MG63 (cell line): ENCODE data around the gene TRIM58. TPM values are rescaled to one million over a fixed set of nuclear protein-coding genes. Genes with fewer than 3 reads are reported as not detected.

ENCODE experiments used
- DNase-seq: peaks from one replicate; pipeline ENCODE4 v3.0.0-alpha.2; 2020
- H3K27me3 ChIP-seq: fragments of 250-450 bp; sonication (Bioruptor Pico); 2 replicates; pipeline ENCODE4 v1.5.1; 2020; ENCODE audit warnings: mild to moderate bottlenecking, moderate library complexity
- H3K36me3 ChIP-seq: fragments of 250-450 bp; sonication (Bioruptor Pico); 2 replicates; pipeline ENCODE4 v1.5.1; 2020; ENCODE audit warnings: mild to moderate bottlenecking, moderate library complexity
- H3K4me3 ChIP-seq: fragments of 250-450 bp; sonication (Bioruptor Pico); 2 replicates; pipeline ENCODE4 v1.5.1; 2020; ENCODE audit warnings: mild to moderate bottlenecking, moderate library complexity
- H3K9me3 ChIP-seq: fragments of 250-450 bp; sonication (Bioruptor Pico); 2 replicates; pipeline ENCODE4 v1.5.1; 2020; ENCODE audit warnings: mild to moderate bottlenecking, moderate library complexity
- total RNA-seq: library from RNA; depleted of rRNA; stranded (reverse); fragments of >200 nt; shearing (Covaris generic); gene quantifications from 2 replicates; pipeline ENCODE4 v1.2.3, GENCODE V29; 2014; ENCODE audit warnings: low replicate concordance; rRNA removed

The TRIM58 gene
- total RNA-seq, 1 experiment from 2014 or later: 13.7 TPM

DNA sequence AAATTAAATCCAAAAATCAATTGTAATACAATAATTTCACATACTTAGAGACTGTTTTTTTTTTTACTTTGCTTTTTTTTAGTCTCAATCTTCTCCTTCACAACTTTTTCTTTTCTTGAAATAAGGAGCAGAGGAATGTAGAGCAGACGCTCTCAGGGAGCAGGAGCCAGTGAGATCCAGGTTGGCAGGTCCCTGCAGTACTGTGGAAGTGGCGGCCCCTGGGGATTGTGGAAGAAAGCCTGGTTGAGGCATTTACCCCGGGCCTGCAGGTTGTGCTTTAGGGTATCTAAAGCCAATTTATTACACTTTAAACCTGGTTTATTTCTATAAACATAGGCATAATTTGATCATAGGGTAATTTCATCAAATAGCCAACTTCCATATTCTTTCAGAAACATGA, 67.0 kb downstream of the TRIM58 start:
- no peak for DNase-seq
- H3K36me3 ChIP-seq: no peaks in the 10 kb centered on the region
- H3K4me3 ChIP-seq: no peak overlapping the region
- H3K9me3 ChIP-seq: no peaks in the 10 kb centered on the region
- H3K27me3 ChIP-seq: no peaks in the 10 kb centered on the region

DNA sequence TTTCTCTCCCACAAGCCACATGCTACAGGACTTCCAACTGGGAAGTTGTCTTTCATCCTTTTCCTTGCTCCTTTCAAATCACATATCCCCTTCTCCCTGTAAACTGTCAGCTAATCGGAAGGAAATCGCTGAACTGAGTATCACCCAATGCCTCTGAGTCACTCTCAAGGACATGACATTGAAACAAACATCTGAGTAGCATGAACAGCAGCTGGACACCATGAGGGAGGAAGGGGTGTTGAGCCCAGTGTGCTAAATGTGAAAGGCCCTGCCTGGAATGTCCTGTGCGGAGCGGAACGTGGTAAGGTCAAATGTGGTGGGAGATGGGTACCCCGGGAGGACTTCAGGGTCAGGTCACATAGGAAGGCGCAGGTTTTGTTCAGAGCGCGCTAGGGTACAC, 67.9 kb downstream of the TRIM58 start, which contains the start of gene OR2AJ1:
Gene OR2AJ1 (plus strand): TSS at position 22 of the 400 bp plus-strand sequence. CDS start 8,880 bp downstream, outside the sequence.
- Histone ChIP-seq H3K27me3 (no peaks in the 10 kb centered on the region), H3K9me3 (no peaks in the 10 kb centered on the region), H3K36me3 (no peaks in the 10 kb centered on the region), H3K4me3 (no peak within 1 kb of the TSS)
- no peak for DNase-seq

Other genes starting within 250 kb of the TRIM58 start
- not detected in 2 replicates for gene OR13G1, start 177.4 kb upstream of the TRIM58 start, total RNA-seq
- gene OR6F1, start 140.5 kb upstream of the TRIM58 start, total RNA-seq: not detected in 2 replicates
- not detected in 2 replicates for gene OR14K1, start 118.6 kb upstream of the TRIM58 start, total RNA-seq
- gene OR14A2, start 109.0 kb upstream of the TRIM58 start, total RNA-seq: not detected in 2 replicates
- gene OR1C1, start 96.6 kb upstream of the TRIM58 start, total RNA-seq: not detected in 2 replicates
- gene OR14A16, start 33.1 kb upstream of the TRIM58 start, total RNA-seq: not detected in 2 replicates
- gene OR11L1, start 15.3 kb upstream of the TRIM58 start, total RNA-seq: not detected in 2 replicates
- gene OR2W3, start 38.4 kb downstream of the TRIM58 start, total RNA-seq: 1.7 and 4.0 TPM in 2 replicates
- gene OR2T8, start 63.1 kb downstream of the TRIM58 start, total RNA-seq: not detected in 2 replicates
- not detected in 2 replicates for gene OR2AJ1, start 67.7 kb downstream of the TRIM58 start, total RNA-seq
- not detected in 2 replicates for gene OR2L8, start 91.7 kb downstream of the TRIM58 start, total RNA-seq
- not detected in 2 replicates for gene OR2AK2, start 108.0 kb downstream of the TRIM58 start, total RNA-seq
- not detected in 2 replicates for gene OR2L5, start 156.5 kb downstream of the TRIM58 start, total RNA-seq
- 0.16 TPM in 1 of 2 replicates, not detected in the other for gene OR2L2, start 172.9 kb downstream of the TRIM58 start, total RNA-seq
- gene OR2L3, start 189.6 kb downstream of the TRIM58 start, total RNA-seq: not detected in 2 replicates
- not detected in 2 replicates for gene OR2L13, start 238.0 kb downstream of the TRIM58 start, total RNA-seq